ENCODE measurements around the gene GTF2F2.

DNA sequence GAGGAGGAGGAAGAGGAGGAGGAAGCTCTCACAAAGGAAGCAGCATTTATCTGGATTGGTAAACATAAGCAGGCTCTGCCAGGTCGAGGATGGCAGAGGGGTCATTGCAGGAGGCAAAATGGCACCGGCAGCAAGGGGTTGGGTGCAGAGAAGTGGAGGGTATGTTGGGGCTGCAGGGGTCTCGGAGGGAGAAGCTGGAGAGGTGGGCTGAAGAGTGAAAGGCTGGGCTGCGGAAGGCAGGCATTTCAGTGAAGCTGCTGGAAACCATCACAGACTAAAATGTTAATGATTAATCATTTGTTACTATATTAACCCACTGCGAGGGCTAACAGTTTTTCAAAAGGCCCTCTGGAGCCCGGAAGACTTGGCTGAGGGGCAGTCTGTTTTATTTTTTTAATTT lies 196.0 kb downstream of the GTF2F2 start:
- TF ChIP-seq GATA2 (IDR thresholded peaks at IDR 0.05; ENCODE audit: low read depth, low read length), result no peak
- TF ChIP-seq GATA3 (IDR thresholded peaks at IDR 0.05; ENCODE audit: low read depth, low read length), result no peak

Measured in SH-SY5Y (cell line).